Lung (tissue), 12 donors: ENCODE results near the gene RRAGC. TPM values are rescaled to one million over a fixed set of nuclear protein-coding genes. Genes with fewer than 3 reads are reported as not detected.
"Not testable (repeated sequence)": the region's sequence is repeated elsewhere in the genome, so short reads cannot be mapped to it uniquely, and the experiment has no call there.

Source experiments
- ATAC-seq: fragments of 200-7000 bp; cut with Tn5 transposase; one replicate; pipeline ENCODE4 v1.9.1; 2020; ENCODE audit warnings: moderate number of reproducible peaks; ENCODE audit not compliant: insufficient read depth, low FRiP score
- DNase-seq, 3 donors: peaks; one replicate each; pipeline ENCODE4 v3.0.0-alpha.2; 2013 to 2017
- H3K27ac ChIP-seq, 2 donors: one replicate each; pipeline ENCODE4 v1.5.1; 2013; ENCODE audit warnings: mild to moderate bottlenecking in 2 of 2, moderate library complexity in 2 of 2, control low read depth in 1 of 2, inconsistent platforms in 1 of 2, low read depth in 1 of 2, low read length in 1 of 2
- H3K27me3 ChIP-seq, 3 donors: one replicate each; pipeline ENCODE4 v1.5.1; 2013; ENCODE audit warnings: low read length in 2 of 3; ENCODE audit not compliant: control insufficient read depth in 3 of 3, insufficient read depth in 3 of 3
- H3K36me3 ChIP-seq, 4 donors: one replicate each; pipeline ENCODE4 v1.5.1; 2013; ENCODE audit warnings: low read length in 4 of 4, mild to moderate bottlenecking in 1 of 4, moderate library complexity in 1 of 4; ENCODE audit not compliant: control insufficient read depth in 4 of 4, insufficient read depth in 4 of 4
- H3K4me1 ChIP-seq, 5 donors: one replicate each; pipeline ENCODE4 v1.5.1; 2013; ENCODE audit warnings: low read length in 5 of 5, mild to moderate bottlenecking in 2 of 5, moderate library complexity in 1 of 5; ENCODE audit not compliant: control insufficient read depth in 5 of 5, insufficient read depth in 5 of 5
- H3K4me3 ChIP-seq: one replicate; pipeline ENCODE4 v1.5.1; 2013; ENCODE audit warnings: mild to moderate bottlenecking, control low read depth, moderate library complexity
- H3K9ac ChIP-seq, 2 donors: one replicate each; pipeline ENCODE4 v1.5.1; 2013; ENCODE audit warnings: low read length in 2 of 2, control low read depth in 1 of 2; ENCODE audit not compliant: insufficient read depth in 1 of 2
- H3K9me3 ChIP-seq, 4 donors: one replicate each; pipeline ENCODE4 v1.5.1; 2013; ENCODE audit warnings: low read length in 3 of 4, mild to moderate bottlenecking in 1 of 4, moderate library complexity in 1 of 4; ENCODE audit not compliant: control insufficient read depth in 4 of 4, insufficient read depth in 3 of 4
- CTCF ChIP-seq: IDR thresholded peaks from 2 replicates; pipeline ENCODE4 v1.5.1; 2012; ENCODE audit warnings: mild to moderate bottlenecking; ENCODE audit errors: control extremely low read depth, extremely low read depth
- WGBS, 2 donors: extraction: QIAGEN DNeasy Blood & Tissue Kit; methylation state at CpG; one replicate each; pipeline ENCODE4 v1.1.7; 2013; 5-methylcytosine and 5-hydroxymethylcytosine counted together
- polyA plus RNA-seq, 2 donors: library from polyadenylated mRNA; stranded (reverse); fragments of 200-250 nt; gene quantifications; one replicate each; pipeline ENCODE4 v1.2.1, GENCODE V29; 2013
- total RNA-seq, 2 donors: library from RNA; depleted of rRNA in 1 of 2; stranded (reverse); fragments of >200 nt in 1 of 2; gene quantifications; one replicate each; pipeline ENCODE4 v1.2.1, GENCODE V29; 2014 to 2021
- donor health status: control.
- donor health status: control.
- donor health status: Bipolar disorder and iron deficiency.
- donor health status: healthy.
- donor health status: DM: yes; HTN: yes; CAD: no.

RRAGC gene
- total and polyA plus RNA-seq, 4 donors, result 13.0 to 32.1 (median 27.0) TPM

GRCh38 chr1:38812981-38813380 lies 46.6 kb downstream of the RRAGC start:
- Histone ChIP-seq H3K27ac (no peak overlapping the region), H3K9me3 (peaks cover 0 to 6% (median 0%) of the 10 kb centered on the region in 4 donors), H3K36me3 (no peaks in the 10 kb centered on the region), H3K4me1 (peaks cover 0 to 9% (median 3%) of the 10 kb centered on the region in 5 donors), H3K27me3 (peaks cover 0 to 48% (median 41%) of the 10 kb centered on the region in 3 donors), H3K9ac (no peak overlapping the region), H3K4me3 (no peak overlapping the region)
- TF ChIP-seq CTCF, result no peak
- no peak for DNase-seq
- no peak for ATAC-seq
- 59 to 62% methylated on average over 5 of the region's 5 CpGs for WGBS, 2 donors

- not testable (repeated sequence) for H3K4me3 ChIP-seq, H3K27ac ChIP-seq, H3K9me3 ChIP-seq, DNase-seq, H3K9ac ChIP-seq, ATAC-seq, H3K36me3 ChIP-seq, H3K4me1 ChIP-seq
- peaks cover 0 to 45% (median 28%) of the 10 kb centered on the region in 3 donors for H3K27me3 ChIP-seq
- 83 to 96% methylated on average over 4 of the region's 4 CpGs for WGBS, 2 donors
Observed at GRCh38 chr1:38811466-38811865, 48.1 kb downstream of the RRAGC start.

- DNase-seq (no peak), ATAC-seq (no peak)
- Histone ChIP-seq H3K9ac (no peak overlapping the region), H3K9me3 (peaks cover 0 to 6% (median 0%) of the 10 kb centered on the region in 4 donors), H3K36me3 (no peaks in the 10 kb centered on the region), H3K27me3 (peaks cover 0 to 38% (median 14%) of the 10 kb centered on the region in 3 donors), H3K4me3 (no peak overlapping the region), H3K4me1 (peaks cover 0 to 3% (median 2%) of the 10 kb centered on the region in 5 donors), H3K27ac (no peak overlapping the region)
- no peak for TF ChIP-seq CTCF
- whole genome bisulfite sequencing, 2 donors, result 95 to 100% methylated on average over 1 of the region's 1 CpG
Observed at GRCh38 chr1:38806090-38806489, 53.5 kb downstream of the RRAGC start.

GRCh38 chr1:38805036-38805435 lies 54.5 kb downstream of the RRAGC start:
- 57 to 58% methylated on average over 8 of the region's 8 CpGs for WGBS, 2 donors
- ATAC-seq, result no peak

More at GRCh38 chr1:38805036-38805435, 54.5 kb downstream of the RRAGC start:
- Histone ChIP-seq H3K4me1 (peaks cover 0 to 3% (median 2%) of the 10 kb centered on the region in 5 donors), H3K9me3 (peaks cover 0 to 6% (median 0%) of the 10 kb centered on the region in 4 donors), H3K9ac (no peak overlapping the region), H3K27ac (no peak overlapping the region), H3K4me3 (no peak overlapping the region), H3K27me3 (peaks cover 0 to 38% (median 13%) of the 10 kb centered on the region in 3 donors), H3K36me3 (no peaks in the 10 kb centered on the region)
- no peak for DNase-seq
- TF ChIP-seq CTCF, result no peak
